B cell (primary cell): Measurements from ENCODE around the gene CYP27B1. TPM values are rescaled to one million over a fixed set of nuclear protein-coding genes. Genes with fewer than 3 reads are reported as not detected.

Source experiments
- ATAC-seq: fragments of 200-7000 bp; cut with Tn5 transposase; one replicate; pipeline ENCODE4 v1.10.0; 2021; ENCODE audit warnings: low read depth, mild to moderate bottlenecking, moderate number of reproducible peaks, moderate library complexity
- CTCF ChIA-PET: fragments of 350-600 bp; sonication (Branson Sonifier 250); formaldehyde crosslinking; loops from one replicate; lab custom pipeline; 2021; ENCODE audit warnings: antibody characterized with exemption, inconsistent platforms; lab: Charles Lee
- POLR2A ChIA-PET: fragments of 350-600 bp; sonication (Branson Sonifier 250); formaldehyde crosslinking; loops from one replicate; lab custom pipeline; 2021; ENCODE audit warnings: antibody characterized with exemption; lab: Charles Lee
- DNase-seq: peaks from one replicate; pipeline ENCODE4 v3.0.0; 2013
- H2AFZ ChIP-seq: 2 replicates; pipeline ENCODE4 v1.6.1; 2012; ENCODE audit warnings: mild to moderate bottlenecking, low read depth, low read length; ENCODE audit not compliant: insufficient read depth, poor library complexity, severe bottlenecking
- H3K27ac ChIP-seq, 2 donors: 1 replicate in 1 of 2; 2 replicates in 1 of 2; pipeline ENCODE4 v1.5.1; 2012 to 2013; ENCODE audit warnings: low read length in 2 of 2, mild to moderate bottlenecking in 2 of 2, moderate library complexity in 1 of 2
- H3K27me3 ChIP-seq, 4 experiments: fragments of 200-600 bp in 1 of 4; sonication (generic) in 1 of 4; replicated peaks in 1 of 4; 1 replicate in 2 of 4; 2 replicates in 2 of 4; pipeline versions ENCODE4 v1.6.1 to v1.7.0; 2013 to 2016; ENCODE audit warnings: low read length in 3 of 4, mild to moderate bottlenecking in 2 of 4, mixed read lengths in 1 of 4, moderate library complexity in 1 of 4; ENCODE audit not compliant: insufficient read depth in 4 of 4, control insufficient read depth in 3 of 4; ENCODE audit errors: control extremely low read depth in 1 of 4
- H3K36me3 ChIP-seq, 2 experiments: replicated peaks in 1 of 2; 1 replicate in 1 of 2; 2 replicates in 1 of 2; pipeline versions ENCODE4 v1.6.1 to v1.7.1; 2013; ENCODE audit warnings: low read length in 1 of 2; ENCODE audit not compliant: insufficient read depth in 2 of 2, control insufficient read depth in 1 of 2; ENCODE audit errors: control extremely low read depth in 1 of 2, extremely low read depth in 1 of 2
- H3K4me1 ChIP-seq, 2 donors: fragments of 200-600 bp in 1 of 2; sonication (generic) in 1 of 2; 1 replicate in 1 of 2; 2 replicates in 1 of 2; pipeline versions ENCODE4 v1.5.1 to v1.6.1; 2013 to 2017; ENCODE audit warnings: low read length in 2 of 2; ENCODE audit not compliant: control insufficient read depth in 2 of 2, insufficient read depth in 2 of 2
- H3K4me2 ChIP-seq: replicated peaks from 2 replicates; pipeline ENCODE3; 2012; ENCODE audit warnings: mild to moderate bottlenecking, low read depth, low read length; ENCODE audit not compliant: poor library complexity, severe bottlenecking
- H3K4me3 ChIP-seq, 5 experiments: fragments of 200-600 bp in 1 of 5; sonication (generic) in 1 of 5; 1 replicate in 3 of 5; 2 replicates in 2 of 5; pipeline versions ENCODE4 v1.5.1 to v1.7.0; 2011 to 2016; ENCODE audit warnings: low read length in 4 of 5, mild to moderate bottlenecking in 4 of 5, low read depth in 2 of 5, control low read depth in 1 of 5, moderate library complexity in 1 of 5; ENCODE audit not compliant: insufficient read depth in 1 of 5; ENCODE audit errors: control extremely low read depth in 1 of 5, extremely low read depth in 1 of 5
- H3K79me2 ChIP-seq: fragments of 200-600 bp; sonication (generic); one replicate; pipeline ENCODE4 v1.6.0; 2016; ENCODE audit warnings: low read length; ENCODE audit not compliant: control insufficient read depth, insufficient read depth
- H3K9ac ChIP-seq: fragments of 200-600 bp; sonication (generic); 2 replicates; pipeline ENCODE4 v1.6.1; 2017; ENCODE audit warnings: mild to moderate bottlenecking, low read length, moderate library complexity
- H3K9me3 ChIP-seq, 3 donors: one replicate each; pipeline versions ENCODE4 v1.6.1 to v1.7.1; 2013; ENCODE audit warnings: low read length in 2 of 3; ENCODE audit not compliant: control insufficient read depth in 2 of 3, insufficient read depth in 1 of 3; ENCODE audit errors: control extremely low read depth in 1 of 3
- H4K20me1 ChIP-seq: 2 replicates; pipeline ENCODE4 v1.6.0; 2012; ENCODE audit warnings: mild to moderate bottlenecking, low read length; ENCODE audit not compliant: insufficient read depth, control insufficient read depth, poor library complexity, severe bottlenecking
- H3K27ac Mint-ChIP-seq: one replicate; pipeline ENCODE4 v1.8.0; 2021; ENCODE audit warnings: mixed read lengths
- H3K27me3 Mint-ChIP-seq: one replicate; pipeline ENCODE4 v1.8.0; 2021; ENCODE audit warnings: mixed read lengths
- H3K4me1 Mint-ChIP-seq: one replicate; pipeline ENCODE4 v1.8.0; 2021; ENCODE audit warnings: mixed read lengths
- H3K4me3 Mint-ChIP-seq: one replicate; pipeline ENCODE4 v1.8.0; 2021; ENCODE audit warnings: mixed read lengths
- H3K9me3 Mint-ChIP-seq: one replicate; pipeline ENCODE4 v1.8.0; 2022; ENCODE audit warnings: mixed read lengths; ENCODE audit not compliant: insufficient read depth
- EZH2 ChIP-seq: IDR thresholded peaks from 2 replicates; pipeline ENCODE4 v1.6.1; 2012; ENCODE audit warnings: borderline replicate concordance, low read depth, mild to moderate bottlenecking, moderate library complexity, low read length; ENCODE audit not compliant: insufficient read depth, poor library complexity, severe bottlenecking
- WGBS: methylation state at CpG from one replicate; pipeline ENCODE4 v1.1.5; 2013; ENCODE audit warnings: missing lambda C conversion rate; ENCODE audit not compliant: insufficient coverage; 5-methylcytosine and 5-hydroxymethylcytosine counted together
- intact Hi-C: fragments of 100-400 bp; cut with micrococcal nuclease; formaldehyde crosslinking; loops from one replicate; pipeline ENCODE4 v1.10.0; 2022
- polyA plus RNA-seq: library from polyadenylated mRNA; depleted of rRNA; stranded (reverse); fragments of >200 nt; gene quantifications from 2 replicates; pipeline ENCODE4 v1.2.3, GENCODE V29; 2012
- total RNA-seq, 2 donors: library from RNA; stranded (reverse); fragments of 120-200 nt in 1 of 2; gene quantifications; 1 replicate in 1 of 2; 2 replicates in 1 of 2; pipeline versions ENCODE4 v1.2.3 to v1.2.4, GENCODE V29; 2013 to 2022
- TF ChIP-seq, protein P1 (sequence below): fragments of 200-600 bp; IDR thresholded peaks from one replicate; pipeline ENCODE4 v1.8.0; 2022; ENCODE audit warnings: antibody characterized with exemption, mild to moderate bottlenecking

The CYP27B1 gene
- total and polyA plus RNA-seq, 2 donors (not counting 1 experiment from before 2014, with no cell fraction given), result 0.66 to 0.79 TPM

DNA sequence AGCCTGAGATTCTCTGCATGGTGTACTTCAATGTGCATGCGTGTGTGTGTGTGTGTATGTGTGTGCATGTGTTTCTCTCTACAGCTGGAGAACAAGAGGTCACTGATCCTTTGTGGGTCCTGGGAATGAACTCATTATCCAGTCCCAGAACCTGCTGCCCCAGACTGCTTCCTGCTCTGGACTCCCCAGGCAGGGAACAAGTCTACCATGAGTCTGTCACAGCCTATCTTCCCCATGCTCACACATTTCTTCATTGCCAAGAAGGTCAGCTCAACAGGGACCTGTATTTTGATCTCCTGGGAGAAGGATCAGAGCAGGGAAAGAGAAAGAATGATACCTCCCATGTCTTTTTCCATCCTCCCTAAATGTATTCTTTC, 25.5 kb downstream of the CYP27B1 start:
- ChIA-PET CTCF (interaction anchor here (0.7 to 4.0 kb wide), 13 partner anchors 11 to 158 kb away, joined by 3 to 21 read pairs (median 6); partner anchors contain the start of genes B4GALNT1, CDK4, CYP27B1 and EEF1AKMT3), POLR2A (interaction anchor here (0.6 to 1.5 kb wide), 4 partner anchors 9 to 301 kb away, joined by 3 to 5 read pairs (median 3); no protein-coding TSS in a partner anchor)
- Histone ChIP-seq H2AFZ (peak overlapping the region; percentile 65), H3K4me2 (peak overlapping the region; percentile 71), H3K27ac (peak overlapping the region; percentile 45 to 70), H4K20me1 (peaks cover 44% of the 10 kb centered on the region), H3K79me2 (peaks cover 78% of the 10 kb centered on the region), H3K9me3 (no peaks in the 10 kb centered on the region), H3K9ac (peak overlapping the region; percentile 60), H3K36me3 (peaks cover 0 to 24% of the 10 kb centered on the region in 2 experiments), H3K4me1 (peaks cover 43 to 62% of the 10 kb centered on the region in 2 donors), H3K4me3 (peak overlapping the region; percentile 43 to 79 (median 62)), H3K27me3 (no peaks in the 10 kb centered on the region)
- H3K27me3 Mint-ChIP-seq, result no peaks in the 10 kb centered on the region
- H3K27ac Mint-ChIP-seq, result peak overlapping the region; percentile 83
- 10% methylated on average over 1 of the region's 1 CpG for WGBS
- H3K4me1 Mint-ChIP-seq, result peaks cover 57% of the 10 kb centered on the region
- intact Hi-C loops, result loop anchor here (5.0 kb wide), 2 partner anchors 41 to 109 kb away; partner anchors contain the start of genes B4GALNT1 and TSFM
- peak overlapping the region; percentile 84 for H3K4me3 Mint-ChIP-seq
- DNase-seq (no peak), ATAC-seq (no peak)
- no peaks in the 10 kb centered on the region for H3K9me3 Mint-ChIP-seq
- TF ChIP-seq EZH2, result no peak
- TF ChIP-seq, protein P1, sequence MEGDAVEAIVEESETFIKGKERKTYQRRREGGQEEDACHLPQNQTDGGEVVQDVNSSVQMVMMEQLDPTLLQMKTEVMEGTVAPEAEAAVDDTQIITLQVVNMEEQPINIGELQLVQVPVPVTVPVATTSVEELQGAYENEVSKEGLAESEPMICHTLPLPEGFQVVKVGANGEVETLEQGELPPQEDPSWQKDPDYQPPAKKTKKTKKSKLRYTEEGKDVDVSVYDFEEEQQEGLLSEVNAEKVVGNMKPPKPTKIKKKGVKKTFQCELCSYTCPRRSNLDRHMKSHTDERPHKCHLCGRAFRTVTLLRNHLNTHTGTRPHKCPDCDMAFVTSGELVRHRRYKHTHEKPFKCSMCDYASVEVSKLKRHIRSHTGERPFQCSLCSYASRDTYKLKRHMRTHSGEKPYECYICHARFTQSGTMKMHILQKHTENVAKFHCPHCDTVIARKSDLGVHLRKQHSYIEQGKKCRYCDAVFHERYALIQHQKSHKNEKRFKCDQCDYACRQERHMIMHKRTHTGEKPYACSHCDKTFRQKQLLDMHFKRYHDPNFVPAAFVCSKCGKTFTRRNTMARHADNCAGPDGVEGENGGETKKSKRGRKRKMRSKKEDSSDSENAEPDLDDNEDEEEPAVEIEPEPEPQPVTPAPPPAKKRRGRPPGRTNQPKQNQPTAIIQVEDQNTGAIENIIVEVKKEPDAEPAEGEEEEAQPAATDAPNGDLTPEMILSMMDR, result no peak
